Measurements from ENCODE around the gene ABCD1. TPM values are rescaled to one million over a fixed set of nuclear protein-coding genes. Genes with fewer than 3 reads are reported as not detected.
"Not testable (repeated sequence)": the region's sequence is repeated elsewhere in the genome, so short reads cannot be mapped to it uniquely, and the experiment has no call there.

ABCD1 gene
- total RNA-seq, 1 donor from 2014 or later: 32.3 TPM

DNA sequence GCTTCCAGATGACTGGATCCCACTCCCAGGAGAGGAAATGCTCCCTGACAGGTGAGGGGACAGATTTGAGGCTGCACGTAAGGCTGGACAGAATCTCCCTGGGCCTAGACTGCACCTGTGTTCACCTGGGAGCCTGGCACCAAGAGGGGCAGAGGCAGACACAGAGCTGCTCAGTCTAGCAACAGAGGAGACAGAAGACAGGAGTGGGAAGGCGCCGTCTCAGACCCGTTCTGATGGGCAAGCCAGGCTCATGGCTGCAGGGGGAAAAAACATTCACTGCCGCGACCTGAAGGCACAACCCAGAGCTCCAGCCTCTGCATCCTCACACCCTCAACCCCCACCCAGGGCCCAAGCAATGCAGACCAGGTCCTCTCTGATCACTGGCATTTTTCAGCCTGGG is 17.2 kb upstream of the ABCD1 start:
- DNase-seq (ENCODE audit: low spot score): no peak

DNA sequence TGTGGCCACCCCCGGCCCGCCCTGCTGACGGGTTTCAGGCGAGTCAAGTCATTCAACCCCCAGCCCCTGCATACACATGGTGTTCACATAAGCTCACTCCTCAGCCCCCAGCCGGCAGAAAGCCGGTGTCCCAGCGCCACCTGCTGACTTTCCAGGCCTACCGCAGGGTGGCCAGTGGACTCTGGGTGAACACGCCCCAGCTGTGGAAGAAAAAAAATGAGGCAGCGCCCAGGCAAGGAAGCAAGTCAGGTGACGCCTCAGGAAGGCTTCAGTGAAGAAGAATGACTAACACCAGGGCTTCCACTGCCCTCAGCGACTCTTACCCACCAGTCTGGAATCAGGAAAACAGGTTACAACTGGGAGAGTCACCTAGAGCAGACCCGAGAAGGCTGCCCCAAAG is 16.2 kb upstream of the ABCD1 start:
- no peak for DNase-seq (ENCODE audit: low spot score)

DNA sequence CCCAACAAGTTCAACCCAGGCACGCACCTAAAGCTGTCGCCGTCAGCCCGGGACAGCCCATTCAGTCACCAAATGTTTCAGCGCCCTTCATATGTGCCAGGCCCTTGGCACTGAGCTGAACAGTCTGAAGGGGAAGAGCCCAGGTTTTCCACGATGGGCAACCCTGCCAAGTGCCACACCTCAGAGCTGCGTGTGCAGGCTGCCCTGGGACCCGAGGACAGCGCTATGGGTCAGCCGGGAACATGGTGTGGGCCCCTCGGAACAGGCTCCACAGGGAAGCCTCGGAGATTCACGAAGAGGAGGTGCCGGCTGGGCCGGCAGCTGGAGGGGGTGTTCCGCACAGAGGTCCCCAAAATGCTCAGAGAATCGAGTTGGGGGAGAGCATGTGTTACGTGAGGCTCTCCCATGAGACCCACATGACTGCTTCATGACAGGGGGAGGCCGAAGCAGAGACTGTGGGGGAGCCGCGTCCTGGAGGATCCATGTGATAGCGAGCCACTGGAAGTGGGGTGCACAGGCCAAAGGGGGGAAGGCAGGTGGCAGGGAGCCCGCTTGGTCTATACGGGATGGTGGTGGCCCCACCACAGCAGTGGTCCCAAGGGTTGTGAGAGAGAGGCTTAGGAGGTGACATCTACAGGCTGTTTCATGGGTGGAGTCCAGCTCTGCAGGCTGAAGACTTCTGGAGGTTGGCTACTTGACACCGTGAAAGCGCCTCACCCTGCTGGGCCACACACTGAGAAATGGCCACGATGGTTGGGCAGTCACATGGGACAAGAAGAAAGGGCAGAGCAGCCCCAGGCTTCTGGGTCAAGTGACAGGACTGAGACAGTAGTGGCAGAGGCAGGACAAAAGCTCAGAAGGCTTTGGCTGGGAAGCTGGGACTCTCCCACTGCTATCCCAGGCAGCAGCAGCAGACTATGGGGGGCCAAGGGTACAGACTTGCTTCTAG is 14.7 kb upstream of the ABCD1 start:
- DNase-seq (ENCODE audit: low spot score): no peak

DNA sequence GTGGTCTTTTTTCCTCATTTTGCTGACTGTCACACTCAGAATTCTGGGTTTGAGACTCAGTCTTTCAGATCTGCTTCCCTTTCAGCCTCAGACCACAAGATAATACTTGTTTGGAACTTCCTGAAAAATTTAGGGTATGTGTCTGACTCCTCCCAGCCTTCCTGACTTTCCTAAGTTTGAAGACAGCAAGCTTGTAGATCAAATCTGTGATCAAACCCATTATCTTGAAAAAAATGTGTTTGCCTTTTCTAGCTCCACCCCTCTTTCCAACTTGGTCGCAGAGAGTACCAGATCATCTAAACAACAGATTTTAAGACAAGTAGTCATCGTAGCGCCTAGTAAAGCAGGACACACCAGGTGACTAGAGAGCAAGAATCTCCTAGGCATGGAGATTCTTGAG is 10.4 kb upstream of the ABCD1 start:
- DNase-seq (ENCODE audit: low spot score): no peak

DNA sequence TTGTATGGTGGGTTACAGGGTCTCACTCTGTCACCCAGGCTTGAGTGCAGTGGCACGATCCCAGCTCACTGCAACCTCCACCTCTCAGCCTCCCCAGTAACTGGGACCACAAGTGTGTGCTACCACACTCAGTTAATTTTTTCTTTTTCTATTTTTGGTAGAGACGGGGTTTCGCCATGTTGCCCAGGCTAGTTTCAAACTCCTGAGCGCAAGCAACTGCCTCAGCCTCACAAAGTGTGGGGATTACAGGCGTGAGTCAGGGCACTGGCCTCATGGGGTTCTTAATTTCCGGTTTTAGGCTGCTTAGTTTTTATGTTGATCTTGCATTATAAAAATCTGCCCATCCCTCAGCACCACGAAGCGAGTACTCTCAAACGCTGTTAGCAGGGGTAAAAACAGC is 7.2 kb upstream of the ABCD1 start:
- no peak for DNase-seq (ENCODE audit: low spot score)

DNA sequence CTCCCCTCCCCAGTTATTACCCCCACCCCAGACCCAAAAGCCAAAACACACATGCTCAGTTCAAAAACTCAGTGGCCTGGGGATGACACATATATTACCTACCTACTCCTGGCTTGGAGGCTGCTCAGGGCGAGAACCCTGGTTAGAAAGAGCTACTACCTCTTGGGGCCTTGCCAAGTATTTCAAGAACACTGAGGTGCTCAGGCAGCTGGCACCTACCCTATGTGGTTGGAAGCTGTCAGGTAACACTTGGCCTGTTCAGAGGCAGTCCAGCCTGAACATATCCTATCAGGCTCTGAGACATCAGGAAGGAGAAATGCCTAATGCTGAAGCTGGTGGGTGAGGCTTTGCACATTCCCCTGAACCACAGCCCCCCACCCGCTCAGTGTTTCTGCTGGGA is 5.4 kb upstream of the ABCD1 start:
- no peak for DNase-seq (ENCODE audit: low spot score)

DNA sequence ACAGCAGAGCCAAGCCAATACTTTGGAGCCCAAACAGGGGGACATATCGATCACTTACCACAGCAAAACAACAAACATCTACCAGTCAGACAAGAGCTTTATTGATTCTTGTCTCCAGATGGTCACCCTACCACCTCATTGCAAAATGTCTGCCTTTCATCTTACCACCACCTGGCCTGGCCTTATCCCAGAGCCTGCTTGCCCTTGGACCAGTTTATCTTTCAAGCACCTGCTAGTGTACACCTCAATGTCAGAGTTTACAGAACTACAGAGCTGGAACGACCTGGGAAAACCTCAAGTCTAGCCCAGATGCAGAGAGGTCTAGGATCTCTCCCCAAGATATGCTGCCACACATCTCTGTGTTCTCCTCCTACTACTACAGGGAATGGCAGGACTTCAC is 5.0 kb upstream of the ABCD1 start:
- no peak for DNase-seq (ENCODE audit: low spot score)

DNA sequence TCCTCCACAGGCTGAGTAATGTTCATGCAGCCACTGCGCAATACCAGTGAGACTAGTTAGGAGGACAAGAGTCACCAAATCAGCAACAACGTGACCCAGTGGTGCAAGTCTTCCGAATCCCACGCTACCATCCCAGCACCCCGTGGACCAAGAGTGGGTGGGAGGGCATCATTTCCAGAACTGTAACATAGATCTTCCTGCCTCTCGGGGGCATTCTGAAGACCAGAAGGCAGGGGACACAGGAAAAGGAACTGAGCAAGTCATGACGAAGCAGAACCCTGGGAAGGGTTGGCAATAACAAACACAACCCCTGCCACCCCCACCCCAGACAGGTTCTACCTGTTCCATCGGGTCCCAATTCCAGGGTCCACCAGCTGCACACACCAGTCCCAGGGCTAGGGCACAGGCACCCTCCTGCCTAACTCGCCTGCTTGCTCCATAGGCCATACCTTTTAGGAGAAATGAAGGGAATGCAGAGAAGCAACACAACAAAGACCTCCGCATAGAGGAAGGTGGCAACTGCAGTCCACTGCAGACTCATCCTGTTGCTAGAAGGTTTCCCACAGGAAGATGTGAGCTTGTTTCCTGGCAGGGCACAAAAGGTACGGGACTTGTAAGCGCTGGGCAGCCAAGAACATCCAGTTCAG is 1.8 kb upstream of the ABCD1 start:
- no peak for DNase-seq (ENCODE audit: low spot score)

DNA sequence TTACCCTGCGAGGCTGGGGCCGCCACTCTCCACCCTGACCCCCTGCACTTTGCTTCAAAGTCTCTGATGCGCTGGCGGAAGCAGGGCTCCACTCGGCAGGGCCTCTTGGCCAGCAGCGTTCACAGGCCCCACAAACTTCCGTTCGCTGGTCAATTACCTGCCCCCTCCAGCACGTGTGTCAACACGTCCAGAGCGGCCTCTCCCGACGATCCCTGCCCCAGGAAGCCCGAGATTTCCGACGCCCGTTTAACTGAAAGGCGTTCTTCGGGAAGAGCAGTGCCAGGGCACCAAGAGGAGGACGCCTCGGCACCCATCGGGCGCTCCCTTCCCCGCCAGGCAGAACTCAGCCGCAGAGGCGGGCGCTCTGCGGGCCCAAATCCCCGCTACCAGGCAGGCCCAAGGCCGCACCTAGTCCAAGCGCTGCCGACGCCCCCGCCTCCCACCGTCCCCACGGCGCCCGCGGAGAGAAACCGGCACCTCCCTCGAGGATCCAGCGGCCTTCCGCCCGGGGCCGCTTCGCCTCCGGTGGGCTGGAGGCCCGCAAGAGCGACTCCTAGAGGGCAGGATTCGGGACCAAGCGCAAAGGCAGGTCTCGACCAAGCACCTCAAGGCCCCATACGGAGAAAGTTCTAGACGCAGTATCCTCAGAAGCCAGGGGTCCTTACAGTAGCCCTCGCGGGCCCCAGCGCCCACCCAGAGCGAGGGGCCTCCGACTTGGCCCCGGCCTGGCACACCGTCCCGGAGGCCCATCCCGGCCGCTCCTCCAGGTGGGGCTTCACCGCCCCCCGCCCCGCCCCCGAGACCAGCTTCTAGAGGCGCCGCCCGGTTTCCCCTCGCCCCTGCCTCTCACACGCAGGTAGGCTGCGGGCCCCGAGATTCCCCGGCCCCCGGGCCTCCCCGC is 1.1 kb upstream of the ABCD1 start:
- DNase-seq (ENCODE audit: low spot score): no peak

DNA sequence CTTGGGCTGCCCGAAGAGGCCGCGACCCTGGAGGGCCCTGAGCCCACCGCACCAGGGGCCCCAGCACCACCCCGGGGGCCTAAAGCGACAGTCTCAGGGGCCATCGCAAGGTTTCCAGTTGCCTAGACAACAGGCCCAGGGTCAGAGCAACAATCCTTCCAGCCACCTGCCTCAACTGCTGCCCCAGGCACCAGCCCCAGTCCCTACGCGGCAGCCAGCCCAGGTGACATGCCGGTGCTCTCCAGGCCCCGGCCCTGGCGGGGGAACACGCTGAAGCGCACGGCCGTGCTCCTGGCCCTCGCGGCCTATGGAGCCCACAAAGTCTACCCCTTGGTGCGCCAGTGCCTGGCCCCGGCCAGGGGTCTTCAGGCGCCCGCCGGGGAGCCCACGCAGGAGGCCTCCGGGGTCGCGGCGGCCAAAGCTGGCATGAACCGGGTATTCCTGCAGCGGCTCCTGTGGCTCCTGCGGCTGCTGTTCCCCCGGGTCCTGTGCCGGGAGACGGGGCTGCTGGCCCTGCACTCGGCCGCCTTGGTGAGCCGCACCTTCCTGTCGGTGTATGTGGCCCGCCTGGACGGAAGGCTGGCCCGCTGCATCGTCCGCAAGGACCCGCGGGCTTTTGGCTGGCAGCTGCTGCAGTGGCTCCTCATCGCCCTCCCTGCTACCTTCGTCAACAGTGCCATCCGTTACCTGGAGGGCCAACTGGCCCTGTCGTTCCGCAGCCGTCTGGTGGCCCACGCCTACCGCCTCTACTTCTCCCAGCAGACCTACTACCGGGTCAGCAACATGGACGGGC is 579 bp downstream of the ABCD1 start:
- DNase-seq (ENCODE audit: low spot score): peak; percentile 88

DNA sequence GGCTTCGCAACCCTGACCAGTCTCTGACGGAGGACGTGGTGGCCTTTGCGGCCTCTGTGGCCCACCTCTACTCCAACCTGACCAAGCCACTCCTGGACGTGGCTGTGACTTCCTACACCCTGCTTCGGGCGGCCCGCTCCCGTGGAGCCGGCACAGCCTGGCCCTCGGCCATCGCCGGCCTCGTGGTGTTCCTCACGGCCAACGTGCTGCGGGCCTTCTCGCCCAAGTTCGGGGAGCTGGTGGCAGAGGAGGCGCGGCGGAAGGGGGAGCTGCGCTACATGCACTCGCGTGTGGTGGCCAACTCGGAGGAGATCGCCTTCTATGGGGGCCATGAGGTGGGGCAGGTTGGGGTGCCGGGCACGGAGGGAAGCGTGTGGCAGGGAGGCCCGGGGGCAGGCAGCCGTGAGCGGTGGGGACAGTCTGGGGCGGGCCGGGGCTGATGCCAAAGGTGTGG is 1.2 kb downstream of the ABCD1 start:
- peak; percentile 88 for DNase-seq (ENCODE audit: low spot score)

DNA sequence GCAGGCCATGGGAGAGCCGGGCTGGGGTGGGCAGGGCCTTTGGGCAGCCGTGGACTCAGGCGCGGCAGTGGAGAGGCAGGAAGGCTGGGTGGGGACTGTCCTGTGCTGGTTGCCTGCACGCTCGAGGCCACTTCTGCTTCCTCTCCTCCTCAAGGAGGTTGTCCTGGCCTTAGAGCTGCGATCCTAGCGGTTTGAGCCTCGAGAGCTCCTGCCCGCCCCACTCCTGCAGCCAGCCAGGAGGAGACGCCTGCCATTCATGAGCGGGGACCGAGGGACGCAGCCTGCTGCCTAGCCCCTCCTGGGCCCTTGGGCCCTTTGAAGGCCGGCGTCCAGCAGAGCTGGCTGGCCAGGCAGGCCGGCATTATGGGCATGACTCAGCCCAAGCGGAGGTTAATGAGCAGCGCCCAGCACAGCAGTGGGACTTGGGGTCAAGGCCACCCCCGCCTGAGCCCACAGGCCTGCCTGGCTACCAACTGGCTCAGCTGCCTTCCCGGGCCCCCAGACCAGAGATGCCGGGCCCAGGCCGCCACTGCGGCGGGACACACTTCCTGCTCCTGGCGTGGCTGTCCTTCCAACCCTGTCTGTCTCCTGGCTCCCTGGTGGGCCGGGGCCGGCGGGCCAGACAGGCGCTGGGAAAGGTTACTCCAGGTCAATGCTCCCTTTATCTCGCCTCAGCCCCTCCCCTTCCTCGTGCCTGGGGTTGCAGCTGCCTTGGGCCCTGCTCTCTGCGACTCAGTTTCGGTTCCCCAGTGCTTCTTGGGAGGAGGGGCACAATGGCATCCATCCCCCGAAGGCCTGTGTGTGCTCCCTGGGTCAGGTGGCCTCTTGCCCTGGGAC is 1.8 kb downstream of the ABCD1 start:
- DNase-seq (ENCODE audit: low spot score): peak; percentile 90

DNA sequence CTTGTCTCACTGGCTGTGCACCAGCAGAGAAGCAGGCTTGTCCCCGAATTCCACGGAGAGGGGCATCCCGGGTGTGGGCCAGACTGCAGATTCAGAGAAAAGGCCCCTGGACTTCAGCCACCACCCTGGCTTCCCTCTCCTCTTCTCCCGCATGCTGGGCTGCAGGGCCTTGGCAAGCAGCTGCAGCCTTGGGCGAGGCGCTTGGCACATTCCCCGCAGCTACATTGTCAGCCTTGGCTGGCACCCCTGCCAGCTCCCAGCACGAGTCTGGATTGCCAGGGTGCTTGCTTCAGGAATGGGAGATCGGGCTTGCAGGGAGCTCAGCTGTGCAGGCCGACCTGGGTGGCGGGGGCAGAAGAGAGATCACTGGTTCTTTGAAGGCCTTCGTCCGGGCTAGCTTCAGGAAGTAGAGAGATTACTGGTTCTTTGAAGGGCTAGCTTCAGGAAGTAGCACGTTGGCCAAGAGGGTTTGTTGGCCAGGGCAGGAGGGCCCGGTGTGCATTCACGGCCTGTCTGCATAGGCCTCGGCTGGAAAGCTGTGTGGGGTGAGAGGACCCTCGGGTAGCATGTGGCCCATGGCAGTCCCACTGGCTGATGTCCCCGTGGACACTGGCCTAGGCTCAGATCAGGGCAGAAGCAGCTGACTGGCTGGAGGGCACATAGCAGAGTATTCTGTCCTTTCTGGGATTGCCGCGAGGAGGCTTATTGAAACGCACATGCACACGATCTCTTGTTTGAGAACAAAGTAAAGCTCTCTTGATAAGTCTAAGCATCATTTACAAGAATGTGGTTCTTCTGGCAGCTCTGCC is 2.7 kb downstream of the ABCD1 start:
- peak; percentile 88 for DNase-seq (ENCODE audit: low spot score)

DNA sequence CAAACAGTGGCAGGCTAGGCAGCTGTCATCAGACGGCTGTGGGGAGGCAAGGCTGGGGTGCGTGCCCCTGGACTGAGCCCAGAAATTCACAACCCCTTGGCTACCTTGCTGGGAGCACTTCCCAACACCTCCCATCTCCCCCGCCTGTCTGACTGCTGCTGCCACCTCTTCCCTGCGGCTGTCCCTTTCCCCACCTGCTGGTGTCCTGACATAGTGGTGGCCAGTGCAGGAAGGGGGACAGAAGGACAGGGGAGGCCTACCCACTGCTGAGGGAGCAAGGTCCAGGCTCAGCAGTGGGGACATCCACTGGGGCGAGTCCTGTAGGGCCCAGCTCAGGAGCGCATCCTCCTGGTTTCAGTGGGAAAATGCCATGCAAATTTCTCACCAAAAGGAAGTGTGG is 3.4 kb downstream of the ABCD1 start:
- DNase-seq (ENCODE audit: low spot score): no peak

DNA sequence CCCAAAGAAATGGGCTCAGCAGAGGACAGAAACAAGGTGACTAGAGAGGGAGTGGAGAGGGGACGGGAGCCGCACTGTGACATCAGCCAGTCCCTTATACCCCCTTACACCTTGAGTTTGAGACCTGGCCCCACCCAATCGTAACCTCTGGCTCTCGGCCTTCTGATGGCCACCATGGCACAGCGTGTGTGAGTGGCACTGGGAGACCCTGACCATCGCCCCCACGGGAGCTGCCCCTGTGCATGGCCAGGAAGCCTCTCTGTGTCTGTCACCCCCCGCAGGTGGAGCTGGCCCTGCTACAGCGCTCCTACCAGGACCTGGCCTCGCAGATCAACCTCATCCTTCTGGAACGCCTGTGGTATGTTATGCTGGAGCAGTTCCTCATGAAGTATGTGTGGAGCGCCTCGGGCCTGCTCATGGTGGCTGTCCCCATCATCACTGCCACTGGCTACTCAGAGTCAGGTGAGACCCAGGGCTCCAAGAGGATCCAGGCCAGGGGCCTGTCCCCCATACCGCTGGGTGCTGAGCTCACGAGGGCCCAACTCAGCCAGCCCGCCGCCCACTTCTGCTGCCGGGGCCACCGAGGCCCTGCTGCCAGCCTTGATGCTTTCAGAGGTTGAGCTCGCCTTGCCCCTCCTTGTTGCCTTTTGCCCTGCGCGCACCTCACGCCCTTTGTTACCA is 4.4 kb downstream of the ABCD1 start:
- no peak for DNase-seq (ENCODE audit: low spot score)

DNA sequence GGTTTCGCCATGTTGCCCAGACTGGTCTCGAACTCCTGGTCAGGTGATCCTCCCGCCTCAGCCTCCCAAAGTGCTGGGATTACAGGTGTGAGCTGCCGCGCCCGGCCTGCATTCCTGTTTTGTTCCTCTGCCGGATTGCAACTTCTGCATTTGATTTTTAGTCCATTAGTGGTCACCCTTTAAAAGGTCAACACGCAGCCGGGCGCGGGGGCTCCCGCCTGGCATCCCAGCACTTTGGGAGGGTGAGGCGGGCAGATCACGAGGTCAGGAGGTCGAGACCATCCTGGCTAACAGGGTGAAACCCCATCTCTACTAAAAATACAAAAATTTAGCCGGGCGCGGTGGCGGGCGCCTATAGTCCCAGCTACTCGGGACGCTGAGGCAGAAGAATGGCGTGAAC is 5.5 kb downstream of the ABCD1 start:
- DNase-seq (ENCODE audit: low spot score): not testable (repeated sequence)

DNA sequence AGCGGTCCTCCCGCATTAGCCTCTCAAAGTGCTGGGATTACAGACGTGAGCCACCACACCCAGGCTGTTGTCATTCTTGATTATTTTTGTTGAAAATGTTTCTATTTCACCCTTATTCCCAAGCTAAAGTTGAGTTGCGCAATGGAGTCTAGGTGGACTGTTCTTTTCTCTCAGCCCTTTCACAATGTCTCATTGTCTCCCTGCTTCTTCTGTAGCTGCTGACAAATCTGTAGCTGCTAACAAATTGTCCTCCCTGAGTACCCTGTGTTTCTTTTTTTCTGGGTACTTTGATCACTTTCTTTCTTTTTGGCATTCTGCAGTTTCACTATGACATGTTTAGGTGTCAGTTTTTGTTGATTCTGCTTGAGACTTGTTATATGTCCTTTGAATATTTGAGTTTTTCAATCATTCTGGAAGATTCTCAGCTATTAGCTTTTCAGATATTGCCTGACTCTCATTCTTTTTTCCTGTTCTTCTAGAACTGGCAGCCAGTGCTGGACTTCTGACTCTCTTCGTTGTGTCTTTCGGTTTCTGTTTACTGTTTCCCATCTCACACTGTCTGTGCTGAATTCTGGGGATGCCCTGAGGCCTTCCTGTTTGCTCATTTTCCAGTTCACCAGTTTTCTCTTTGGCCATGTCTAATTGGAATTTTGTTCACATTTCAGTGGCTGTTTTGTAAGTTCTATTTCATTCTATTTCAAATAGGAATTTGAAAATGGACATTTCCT is 6.6 kb downstream of the ABCD1 start:
- DNase-seq (ENCODE audit: low spot score): no peak

DNA sequence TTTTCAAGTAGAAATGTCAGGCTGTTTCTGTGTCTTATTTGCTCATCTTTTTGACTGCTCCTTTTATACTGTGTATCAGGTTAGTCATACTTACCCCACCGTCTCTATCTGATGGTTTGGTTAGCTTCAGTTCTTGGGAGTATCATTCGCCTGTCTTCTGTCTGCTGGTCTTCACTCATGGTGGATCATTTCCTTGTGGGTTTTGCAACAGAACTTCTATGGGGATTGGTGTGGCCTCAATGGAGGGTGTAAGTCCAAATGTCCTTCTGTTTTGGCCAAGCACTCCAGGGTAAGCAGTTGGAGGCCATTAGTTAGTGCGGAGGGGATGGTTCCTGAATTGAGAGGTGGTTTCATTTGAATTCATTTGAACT is 7.2 kb downstream of the ABCD1 start:
- DNase-seq (ENCODE audit: low spot score): no peak
